H9 (cell line): Measurements from ENCODE around the gene CSNK1A1. TPM values are rescaled to one million over a fixed set of nuclear protein-coding genes. Genes with fewer than 3 reads are reported as not detected.

ENCODE experiments used
- DNase-seq: peaks from one replicate; pipeline ENCODE4 v3.0.0-alpha.2; 2017
- H2AFZ ChIP-seq: one replicate; pipeline ENCODE4 v1.6.1; 2013; ENCODE audit warnings: mild to moderate bottlenecking, low read length, control low read depth, moderate library complexity
- H2AK5ac ChIP-seq: 2 replicates; pipeline ENCODE4 v1.6.1; 2013; ENCODE audit warnings: low read length, control low read depth, mixed read lengths; ENCODE audit not compliant: insufficient read length
- H2BK120ac ChIP-seq: one replicate; pipeline ENCODE4 v1.6.1; 2013; ENCODE audit warnings: low read depth, mild to moderate bottlenecking, low read length, control low read depth, inconsistent platforms; ENCODE audit not compliant: poor library complexity, severe bottlenecking
- H2BK12ac ChIP-seq: 2 replicates; pipeline ENCODE4 v1.6.1; 2013; ENCODE audit warnings: low read length, control low read depth, mixed read lengths, low read depth; ENCODE audit not compliant: insufficient read length
- H2BK15ac ChIP-seq: 2 replicates; pipeline ENCODE4 v1.6.1; 2013; ENCODE audit warnings: low read depth, low read length, control low read depth
- H2BK20ac ChIP-seq: one replicate; pipeline ENCODE4 v1.6.1; 2013; ENCODE audit warnings: low read depth, mild to moderate bottlenecking, low read length, control low read depth, inconsistent platforms; ENCODE audit not compliant: poor library complexity, severe bottlenecking
- H2BK5ac ChIP-seq: 2 replicates; pipeline ENCODE4 v1.6.1; 2013; ENCODE audit warnings: low read length, control low read depth, mixed read lengths; ENCODE audit not compliant: insufficient read length
- H3K14ac ChIP-seq: 2 replicates; pipeline ENCODE4 v1.6.1; 2013; ENCODE audit warnings: low read length, control low read depth; ENCODE audit not compliant: insufficient read depth
- H3K18ac ChIP-seq: 2 replicates; pipeline ENCODE4 v1.6.1; 2013; ENCODE audit warnings: low read depth, mild to moderate bottlenecking, mixed read lengths, low read length, control low read depth; ENCODE audit not compliant: insufficient read length
- H3K23ac ChIP-seq: 2 replicates; pipeline ENCODE4 v1.6.1; 2013; ENCODE audit warnings: low read length, control low read depth, mixed read lengths, low read depth; ENCODE audit not compliant: insufficient read length
- H3K23me2 ChIP-seq: 2 replicates; pipeline ENCODE4 v1.6.1; 2013; ENCODE audit warnings: low read depth, mild to moderate bottlenecking, mixed read lengths, low read length, control low read depth; ENCODE audit not compliant: insufficient read length, poor library complexity, severe bottlenecking
- H3K27ac ChIP-seq: 2 replicates; pipeline ENCODE4 v1.5.1; 2013; ENCODE audit warnings: low read length, control low read depth, mixed read lengths, low read depth; ENCODE audit not compliant: insufficient read length
- H3K27me3 ChIP-seq: 2 replicates; pipeline ENCODE4 v1.6.1; 2013; ENCODE audit warnings: low read length, control low read depth, inconsistent platforms; ENCODE audit not compliant: insufficient read depth
- H3K4ac ChIP-seq: 2 replicates; pipeline ENCODE4 v1.6.1; 2013; ENCODE audit warnings: low read depth, mild to moderate bottlenecking, control low read depth, inconsistent platforms, low read length, moderate library complexity
- H3K4me1 ChIP-seq: 2 replicates; pipeline ENCODE4 v1.6.1; 2013; ENCODE audit warnings: low read length, control low read depth, inconsistent platforms; ENCODE audit not compliant: insufficient read depth
- H3K4me2 ChIP-seq: 2 replicates; pipeline ENCODE4 v1.6.1; 2013; ENCODE audit warnings: low read length, control low read depth, mixed read lengths; ENCODE audit not compliant: insufficient read length, insufficient read depth
- H3K56ac ChIP-seq: 2 replicates; pipeline ENCODE4 v1.6.1; 2013; ENCODE audit warnings: low read depth, mild to moderate bottlenecking, mixed read lengths, low read length, control low read depth; ENCODE audit not compliant: insufficient read length
- H3K79me1 ChIP-seq: 2 replicates; pipeline ENCODE4 v1.6.1; 2013; ENCODE audit warnings: low read depth, mild to moderate bottlenecking, moderate library complexity, low read length, control low read depth, inconsistent platforms; ENCODE audit not compliant: insufficient read depth, poor library complexity, severe bottlenecking
- H3K79me2 ChIP-seq: 2 replicates; pipeline ENCODE4 v1.6.1; 2013; ENCODE audit warnings: low read length, control low read depth, inconsistent platforms; ENCODE audit not compliant: insufficient read depth
- H3K9ac ChIP-seq: 2 replicates; pipeline ENCODE4 v1.6.1; 2013; ENCODE audit warnings: low read length, control low read depth, mixed read lengths; ENCODE audit not compliant: insufficient read length; ENCODE audit errors: extremely low read depth
- H3K9me3 ChIP-seq: one replicate; pipeline ENCODE4 v1.6.1; 2013; ENCODE audit warnings: low read depth, low read length, inconsistent platforms; ENCODE audit not compliant: control insufficient read depth
- H3T11ph ChIP-seq: one replicate; pipeline ENCODE4 v1.6.1; 2013; ENCODE audit warnings: mild to moderate bottlenecking, low read length, control low read depth, inconsistent platforms
- H4K20me1 ChIP-seq: one replicate; pipeline ENCODE4 v1.6.1; 2013; ENCODE audit not compliant: control insufficient read depth, insufficient read length, insufficient read depth
- H4K5ac ChIP-seq: 2 replicates; pipeline ENCODE4 v1.6.1; 2013; ENCODE audit warnings: low read depth, mild to moderate bottlenecking, mixed read lengths, low read length, control low read depth; ENCODE audit not compliant: insufficient read length
- H4K8ac ChIP-seq: replicated peaks from 2 replicates; pipeline ENCODE4 v1.6.1; 2013; ENCODE audit warnings: low read length, control low read depth, mixed read lengths, low read depth; ENCODE audit not compliant: insufficient read length
- H4K91ac ChIP-seq: 2 replicates; pipeline ENCODE4 v1.6.1; 2013; ENCODE audit warnings: low read depth, mild to moderate bottlenecking, moderate library complexity, mixed read lengths, low read length, control low read depth; ENCODE audit not compliant: insufficient read length
- H3K27ac Mint-ChIP-seq, 3 experiments: 2 replicates in 2 of 3; 3 replicates in 1 of 3; pipeline ENCODE4 v1.8.0; 2020 to 2021; ENCODE audit warnings: mixed read lengths in 3 of 3, mild to moderate bottlenecking in 1 of 3, moderate library complexity in 1 of 3
- H3K27me3 Mint-ChIP-seq: 2 replicates; pipeline ENCODE4 v1.8.0; 2021; ENCODE audit warnings: low read depth, mild to moderate bottlenecking, moderate library complexity, mixed read lengths
- H3K36me3 Mint-ChIP-seq, 3 experiments: 2 replicates in 2 of 3; 3 replicates in 1 of 3; pipeline ENCODE4 v1.8.0; 2020 to 2021; ENCODE audit warnings: low read depth in 3 of 3, mixed read lengths in 3 of 3; ENCODE audit not compliant: insufficient read depth in 1 of 3
- H3K4me1 Mint-ChIP-seq, 2 experiments: 2 replicates each; pipeline ENCODE4 v1.8.0; 2020; ENCODE audit warnings: mixed read lengths in 2 of 2
- H3K4me3 Mint-ChIP-seq, 2 experiments: 2 replicates in 1 of 2; 3 replicates in 1 of 2; pipeline ENCODE4 v1.8.0; 2020 to 2021; ENCODE audit warnings: mild to moderate bottlenecking in 2 of 2, mixed read lengths in 2 of 2, moderate library complexity in 1 of 2
- H3K9me3 Mint-ChIP-seq, 2 experiments: 2 replicates in 1 of 2; 3 replicates in 1 of 2; pipeline ENCODE4 v1.8.0; 2020; ENCODE audit warnings: mild to moderate bottlenecking in 2 of 2, mixed read lengths in 2 of 2, moderate library complexity in 1 of 2
- WGBS: extraction: QIAGEN DNeasy Blood & Tissue Kit; methylation state at CpG from one replicate; pipeline ENCODE4 v1.1.7; 2013; ENCODE audit warnings: missing lambda C conversion rate, low lambda C conversion rate, mixed read lengths; ENCODE audit not compliant: insufficient read length; ENCODE audit errors: extremely low coverage; 5-methylcytosine and 5-hydroxymethylcytosine counted together
- total RNA-seq: library from RNA; stranded (reverse); gene quantifications from 2 replicates; pipeline ENCODE4 v1.2.1, GENCODE V29; 2021
- TF ChIP-seq, protein P1 (sequence below): fragments of 200-600 bp; sonication (generic); conservative IDR thresholded peaks from 3 replicates; pipeline ENCODE4 v1.8.0; 2021; ENCODE audit warnings: antibody characterized with exemption, mild to moderate bottlenecking

CSNK1A1 gene
- total RNA-seq, 1 experiment from 2014 or later: 310 TPM

DNA sequence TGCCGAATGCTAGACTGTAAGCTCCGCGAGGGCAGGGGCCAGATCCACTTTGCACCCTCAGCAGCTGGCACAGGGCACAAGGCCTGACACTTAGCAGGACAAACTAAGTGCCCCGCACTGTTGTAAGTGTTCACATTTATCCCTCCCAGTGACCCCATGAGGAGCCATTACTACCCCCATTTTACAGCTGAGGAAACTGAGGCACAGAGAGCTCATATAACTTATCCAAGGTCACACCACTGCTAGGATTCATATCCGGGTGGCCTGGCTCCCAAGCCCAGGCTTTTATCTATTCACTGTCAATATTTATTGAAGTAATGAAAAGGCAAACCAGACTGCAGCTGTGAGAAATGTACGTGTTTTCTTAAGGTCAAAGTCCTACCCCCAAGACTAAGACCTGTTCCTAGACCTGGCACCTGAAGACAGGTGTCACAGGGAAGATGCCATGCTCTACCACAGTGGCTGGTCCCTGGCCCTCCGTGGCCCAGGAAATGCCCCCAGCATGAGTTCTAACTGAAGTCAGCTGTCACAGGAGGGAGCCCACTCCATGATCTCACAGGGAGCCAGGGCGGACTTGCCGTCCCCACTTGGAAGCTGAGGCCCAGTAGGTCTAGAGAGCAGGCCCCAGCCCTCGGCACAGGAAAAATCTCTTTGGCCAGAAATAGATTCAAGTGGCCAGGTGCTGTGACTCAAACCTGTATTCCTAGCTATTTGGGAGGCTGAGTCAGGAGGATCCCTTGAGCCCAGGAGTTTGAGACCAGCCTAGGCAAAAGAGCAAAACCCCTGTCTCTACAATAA lies 97.4 kb downstream of the CSNK1A1 start:
- H3K23ac ChIP-seq: no peak overlapping the region
- no peak overlapping the region for H3K56ac ChIP-seq
- Mint-ChIP-seq H3K9me3 (no peaks in the 10 kb centered on the region), H3K4me3 (no peak overlapping the region), H3K27me3 (no peaks in the 10 kb centered on the region), H3K27ac (peak overlapping the region in 2 of 3 experiments; percentile 61 to 68; a peak in 2 of 7 replicates), H3K36me3 (no peaks in the 10 kb centered on the region), H3K4me1 (peaks cover 25 to 29% of the 10 kb centered on the region in 2 experiments)
- no peak overlapping the region for H3K27ac ChIP-seq
- H2BK12ac ChIP-seq: no peak overlapping the region
- H3K4me1 ChIP-seq: no peaks in the 10 kb centered on the region; the same call in 1 of the 2 replicates
- H4K8ac ChIP-seq: no peak overlapping the region
- no peak overlapping the region for H4K5ac ChIP-seq
- no peaks in the 10 kb centered on the region for H3K9me3 ChIP-seq
- DNase-seq: no peak
- H2AK5ac ChIP-seq: no peak overlapping the region
- no peak overlapping the region for H4K91ac ChIP-seq
- WGBS: no CpG with 5 or more reads among the region's 10 CpGs
- no peaks in the 10 kb centered on the region for H3K79me1 ChIP-seq
- H2BK15ac ChIP-seq: no peak overlapping the region
- H3K23me2 ChIP-seq: no peaks in the 10 kb centered on the region
- H3K9ac ChIP-seq: no peak overlapping the region
- no peak overlapping the region for H3K4me2 ChIP-seq
- no peak overlapping the region for H2BK120ac ChIP-seq
- no peak overlapping the region for H3K18ac ChIP-seq
- H2BK20ac ChIP-seq: no peak overlapping the region
- TF ChIP-seq, protein P1, sequence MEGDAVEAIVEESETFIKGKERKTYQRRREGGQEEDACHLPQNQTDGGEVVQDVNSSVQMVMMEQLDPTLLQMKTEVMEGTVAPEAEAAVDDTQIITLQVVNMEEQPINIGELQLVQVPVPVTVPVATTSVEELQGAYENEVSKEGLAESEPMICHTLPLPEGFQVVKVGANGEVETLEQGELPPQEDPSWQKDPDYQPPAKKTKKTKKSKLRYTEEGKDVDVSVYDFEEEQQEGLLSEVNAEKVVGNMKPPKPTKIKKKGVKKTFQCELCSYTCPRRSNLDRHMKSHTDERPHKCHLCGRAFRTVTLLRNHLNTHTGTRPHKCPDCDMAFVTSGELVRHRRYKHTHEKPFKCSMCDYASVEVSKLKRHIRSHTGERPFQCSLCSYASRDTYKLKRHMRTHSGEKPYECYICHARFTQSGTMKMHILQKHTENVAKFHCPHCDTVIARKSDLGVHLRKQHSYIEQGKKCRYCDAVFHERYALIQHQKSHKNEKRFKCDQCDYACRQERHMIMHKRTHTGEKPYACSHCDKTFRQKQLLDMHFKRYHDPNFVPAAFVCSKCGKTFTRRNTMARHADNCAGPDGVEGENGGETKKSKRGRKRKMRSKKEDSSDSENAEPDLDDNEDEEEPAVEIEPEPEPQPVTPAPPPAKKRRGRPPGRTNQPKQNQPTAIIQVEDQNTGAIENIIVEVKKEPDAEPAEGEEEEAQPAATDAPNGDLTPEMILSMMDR: no peak
- no peak overlapping the region for H3K4ac ChIP-seq
- no peaks in the 10 kb centered on the region for H3K27me3 ChIP-seq
- H2BK5ac ChIP-seq: no peak overlapping the region
- H3K79me2 ChIP-seq: no peaks in the 10 kb centered on the region
- peak overlapping the region; percentile 77; the same call in 1 of the 2 replicates for H3K14ac ChIP-seq
- no peaks in the 10 kb centered on the region for H4K20me1 ChIP-seq
- no peak overlapping the region for H2AFZ ChIP-seq
- no peak overlapping the region for H3T11ph ChIP-seq
